ENCODE measurements around the gene RTN4RL1.

Gene RTN4RL1

DNA sequence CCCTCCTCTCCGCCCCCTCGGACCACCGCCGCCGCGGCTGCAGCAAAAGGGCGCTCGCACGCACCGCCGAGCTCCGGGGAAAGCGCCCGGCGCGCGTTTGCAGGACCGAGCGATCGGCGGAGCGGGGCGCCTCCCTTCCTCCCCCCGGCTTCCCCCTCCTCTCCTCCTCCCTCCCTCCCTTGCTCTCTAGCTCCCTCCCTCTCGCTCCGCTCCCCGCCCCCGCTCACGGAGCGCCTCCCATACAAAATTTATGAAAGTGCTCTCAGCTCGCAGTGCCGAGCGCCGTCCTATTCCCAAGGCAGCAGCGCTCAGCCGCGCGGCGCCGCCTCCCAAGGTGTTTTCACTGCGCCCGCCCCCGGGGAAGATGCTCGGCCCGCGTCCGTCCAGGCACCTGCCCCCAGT lies at the start of gene RTN4RL1:
Gene RTN4RL1, minus strand, starts transcription at position 115 of the 402 bp plus-strand sequence. CDS start 469 bp downstream, outside the sequence.
- H3K4me3 ChIP-seq = peak within 1 kb of the TSS; percentile 39 to 71 (median 50)
- peak within 1 kb of the TSS in 12 of 21 experiments; percentile 16 to 69 (median 51) for H3K27ac ChIP-seq

DNA sequence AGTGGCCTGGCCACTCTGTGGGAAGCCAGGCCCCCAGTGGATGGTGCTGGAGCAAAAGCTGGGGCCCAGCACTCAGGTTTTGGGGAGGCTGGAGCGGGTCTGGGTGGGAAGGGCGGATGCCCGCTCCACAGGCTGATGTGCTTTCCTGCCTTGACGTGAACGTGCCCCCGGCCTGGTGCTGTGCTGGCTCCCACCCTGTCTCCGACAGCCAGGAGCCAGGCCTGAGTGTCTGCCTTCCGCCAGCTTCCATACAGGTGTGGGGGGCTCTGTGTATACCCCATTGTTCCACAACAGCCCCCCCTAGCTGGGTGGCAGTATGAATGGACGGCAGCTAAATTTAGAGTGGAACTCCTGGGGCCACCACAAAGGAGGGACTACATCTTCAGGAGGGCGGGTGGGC lies 49.8 kb upstream of the RTN4RL1 start:
- no peak overlapping the region for H3K4me3 ChIP-seq
- H3K27ac ChIP-seq = peak overlapping the region in 13 of 21 experiments; percentile 7 to 80 (median 67)

DNA sequence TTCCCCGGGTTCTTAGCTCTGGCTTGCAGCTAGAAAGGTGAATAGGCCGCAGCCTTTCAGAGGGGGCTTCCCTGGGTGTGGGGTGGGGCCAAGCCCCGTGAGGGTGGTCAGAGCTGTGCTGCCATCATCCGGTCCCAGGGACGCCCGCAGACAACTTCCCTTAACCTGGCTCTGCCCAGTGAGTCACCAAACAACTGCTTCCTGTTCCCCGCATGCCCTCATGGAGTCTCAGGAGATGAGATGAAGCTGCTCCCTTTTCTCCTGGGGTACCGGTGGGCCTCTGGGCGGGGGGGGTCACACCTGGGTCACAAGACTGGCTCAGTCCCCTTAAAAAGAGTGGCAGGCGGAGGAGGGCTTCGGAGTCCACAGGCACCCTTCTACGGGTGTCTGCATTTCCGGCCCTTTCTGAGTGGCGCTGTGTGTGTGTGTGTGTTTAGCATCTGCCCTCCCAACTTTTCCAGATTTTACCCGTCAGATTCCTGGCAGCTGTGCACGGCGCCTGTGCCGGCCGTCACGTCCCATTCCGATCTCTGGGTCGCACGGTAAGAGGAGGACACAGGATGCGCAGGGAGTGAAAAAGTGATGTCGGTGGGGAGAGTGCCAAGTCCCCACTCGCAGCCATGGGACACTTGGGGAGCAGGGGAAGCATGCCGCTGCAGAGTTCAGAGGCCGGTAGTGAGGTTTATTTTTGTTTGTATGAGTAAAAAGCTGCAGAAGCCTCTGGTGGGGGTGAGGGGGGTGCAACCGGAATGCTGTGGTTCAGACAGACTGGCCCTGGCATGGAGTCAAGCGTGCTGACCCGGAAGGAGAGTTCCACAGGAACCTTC lies 46.5 kb upstream of the RTN4RL1 start:
- no peak overlapping the region for H3K4me3 ChIP-seq
- H3K27ac ChIP-seq = peak overlapping the region in 15 of 21 experiments; percentile 12 to 74 (median 54)

- H3K4me3 ChIP-seq = no peak overlapping the region
- peak overlapping the region in 15 of 21 experiments; percentile 12 to 74 (median 54) for H3K27ac ChIP-seq
These were observed 45.9 kb upstream of the RTN4RL1 start for GRCh38 chr17:2071024-2071385.

GRCh38 chr17:2070241-2071023 lies 45.3 kb upstream of the RTN4RL1 start:
- Histone ChIP-seq H3K4me3 (no peak overlapping the region), H3K27ac (peak overlapping the region in 15 of 21 experiments; percentile 9 to 74 (median 54))

DNA sequence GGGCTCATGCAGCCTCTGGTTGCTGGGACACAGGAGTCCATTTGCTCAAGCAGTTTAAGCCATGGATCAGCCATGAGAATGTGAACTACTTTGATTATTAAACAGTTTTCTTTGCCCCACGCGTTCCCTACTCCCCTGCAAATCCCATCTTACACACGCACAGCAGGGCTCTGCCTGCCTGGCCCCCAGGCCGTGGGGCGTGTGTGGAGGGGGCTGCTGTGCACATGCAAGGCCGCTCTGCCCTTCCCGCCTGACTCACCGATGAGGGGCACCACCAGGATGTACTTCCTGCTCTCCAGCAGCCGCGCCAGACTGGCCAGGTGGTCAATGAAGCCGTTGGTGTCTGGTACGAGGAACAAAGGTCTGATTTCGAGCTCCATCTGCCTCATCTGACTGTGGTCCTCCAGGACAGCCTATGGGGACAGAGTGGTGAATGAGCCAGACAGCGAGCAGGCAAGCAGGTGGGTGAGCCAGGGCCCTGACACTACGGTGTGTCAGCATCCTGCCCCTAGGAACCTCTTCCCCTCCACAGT lies 43.5 kb upstream of the RTN4RL1 start:
- Histone ChIP-seq H3K27ac (peak overlapping the region in 20 of 21 experiments; percentile 1 to 91 (median 62)), H3K4me3 (no peak overlapping the region)

- peak overlapping the region in 20 of 21 experiments; percentile 32 to 91 (median 64) for H3K27ac ChIP-seq
- no peak overlapping the region for H3K4me3 ChIP-seq
These were observed 42.9 kb upstream of the RTN4RL1 start for GRCh38 chr17:2068031-2068518.

DNA sequence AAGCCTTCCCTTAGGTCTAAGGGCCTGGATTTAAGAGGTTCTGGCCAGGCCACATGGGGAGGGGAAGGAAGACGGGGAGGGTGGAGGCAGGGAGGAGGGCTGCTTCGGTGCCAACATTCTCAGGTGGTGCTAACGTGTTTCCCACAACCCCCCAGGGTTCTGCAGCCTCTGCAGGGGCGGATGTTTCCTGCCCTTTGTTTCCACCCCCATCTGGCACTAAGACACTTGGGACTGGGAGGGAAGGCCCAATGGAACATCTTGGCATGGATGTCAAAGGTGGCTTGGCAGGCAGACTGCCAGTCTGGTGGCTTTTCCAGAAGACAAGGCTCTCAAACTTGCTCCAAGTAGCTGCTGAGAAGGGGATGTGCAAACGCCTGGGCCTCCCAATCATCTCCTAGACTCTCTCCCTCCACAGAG lies 42.5 kb upstream of the RTN4RL1 start:
- Histone ChIP-seq H3K4me3 (no peak overlapping the region), H3K27ac (peak overlapping the region in 20 of 21 experiments; percentile 32 to 91 (median 64))

DNA sequence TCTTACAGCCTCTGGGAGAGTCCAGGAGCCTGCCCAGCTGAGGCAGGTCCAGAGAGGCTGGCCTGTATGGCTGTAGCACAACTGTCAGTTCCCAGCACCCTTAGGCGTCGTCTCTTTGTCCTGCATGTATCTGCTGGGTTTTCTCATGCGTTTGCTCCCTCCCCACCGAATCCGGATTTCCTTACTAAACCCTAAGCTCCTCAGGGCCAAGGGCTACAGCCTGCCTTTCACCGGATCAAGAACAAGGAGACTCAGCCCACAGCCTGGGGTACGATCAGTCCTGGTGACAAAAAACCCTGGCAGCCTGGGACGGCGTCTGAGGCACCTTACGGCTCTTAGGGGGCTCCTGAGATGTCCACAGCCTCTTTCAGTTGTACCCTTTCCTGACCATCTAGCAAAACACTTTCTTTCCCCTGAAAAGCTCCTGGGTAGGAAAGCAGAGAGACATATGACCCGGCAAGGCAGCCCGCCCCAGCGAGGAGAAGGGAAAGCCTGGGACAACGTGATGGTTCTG lies 42.0 kb upstream of the RTN4RL1 start:
- peak overlapping the region in 20 of 21 experiments; percentile 32 to 91 (median 64) for H3K27ac ChIP-seq
- no peak overlapping the region for H3K4me3 ChIP-seq

DNA sequence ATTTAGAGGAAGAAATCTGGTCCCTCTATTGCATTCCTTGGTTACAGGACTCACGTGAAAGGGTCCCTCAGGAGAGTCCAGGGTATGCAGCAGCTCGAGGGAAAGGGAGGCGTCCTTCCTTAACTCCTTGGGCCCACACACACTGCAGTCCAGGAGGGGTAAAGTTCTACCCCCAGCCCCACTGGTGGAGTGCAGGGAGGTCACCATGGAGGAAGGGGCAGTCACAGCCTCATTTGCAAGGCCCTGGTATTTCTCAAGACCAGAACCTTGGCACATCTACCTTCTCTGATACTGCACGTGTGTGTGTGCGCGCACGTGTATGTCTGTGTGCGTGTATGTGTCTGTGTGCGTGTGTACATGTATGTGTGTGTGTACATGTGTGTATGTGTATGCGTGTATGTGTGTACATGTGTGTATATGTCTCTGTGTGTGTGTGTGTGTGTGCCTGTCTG lies 40.8 kb upstream of the RTN4RL1 start:
- Histone ChIP-seq H3K27ac (peak overlapping the region in 17 of 21 experiments; percentile 8 to 91 (median 63)), H3K4me3 (no peak overlapping the region)

- no peak overlapping the region for H3K4me3 ChIP-seq
- H3K27ac ChIP-seq = peak overlapping the region in 15 of 21 experiments; percentile 5 to 91 (median 48)
These were observed 40.0 kb upstream of the RTN4RL1 start for GRCh38 chr17:2064980-2065785.

DNA sequence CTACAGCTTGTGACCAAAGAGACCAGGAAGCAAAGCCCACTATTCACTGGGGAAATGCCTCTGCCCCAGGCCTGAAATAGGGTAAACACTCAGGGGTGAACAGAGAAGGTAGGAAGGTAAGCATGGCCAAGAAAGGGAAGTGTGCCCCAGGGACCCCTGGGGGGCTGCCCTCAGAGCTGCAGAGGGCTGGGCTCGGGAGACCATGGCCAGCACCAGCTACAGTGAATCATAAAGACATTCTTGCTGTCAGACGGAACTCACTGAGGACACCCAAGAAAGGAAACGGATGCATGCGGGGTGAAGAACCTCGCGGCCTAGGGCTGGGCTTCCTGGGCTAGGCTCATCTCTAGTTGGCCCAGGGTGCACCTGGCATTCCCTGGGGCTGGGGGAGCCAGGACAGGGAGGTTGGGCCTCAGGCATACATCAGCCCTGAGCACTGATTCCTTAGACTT lies 39.4 kb upstream of the RTN4RL1 start:
- peak overlapping the region in 11 of 21 experiments; percentile 11 to 91 (median 42) for H3K27ac ChIP-seq
- no peak overlapping the region for H3K4me3 ChIP-seq

GRCh38 chr17:2064147-2064489 lies 39.0 kb upstream of the RTN4RL1 start:
- H3K4me3 ChIP-seq = no peak overlapping the region
- H3K27ac ChIP-seq = peak overlapping the region in 11 of 21 experiments; percentile 11 to 91 (median 48)

DNA sequence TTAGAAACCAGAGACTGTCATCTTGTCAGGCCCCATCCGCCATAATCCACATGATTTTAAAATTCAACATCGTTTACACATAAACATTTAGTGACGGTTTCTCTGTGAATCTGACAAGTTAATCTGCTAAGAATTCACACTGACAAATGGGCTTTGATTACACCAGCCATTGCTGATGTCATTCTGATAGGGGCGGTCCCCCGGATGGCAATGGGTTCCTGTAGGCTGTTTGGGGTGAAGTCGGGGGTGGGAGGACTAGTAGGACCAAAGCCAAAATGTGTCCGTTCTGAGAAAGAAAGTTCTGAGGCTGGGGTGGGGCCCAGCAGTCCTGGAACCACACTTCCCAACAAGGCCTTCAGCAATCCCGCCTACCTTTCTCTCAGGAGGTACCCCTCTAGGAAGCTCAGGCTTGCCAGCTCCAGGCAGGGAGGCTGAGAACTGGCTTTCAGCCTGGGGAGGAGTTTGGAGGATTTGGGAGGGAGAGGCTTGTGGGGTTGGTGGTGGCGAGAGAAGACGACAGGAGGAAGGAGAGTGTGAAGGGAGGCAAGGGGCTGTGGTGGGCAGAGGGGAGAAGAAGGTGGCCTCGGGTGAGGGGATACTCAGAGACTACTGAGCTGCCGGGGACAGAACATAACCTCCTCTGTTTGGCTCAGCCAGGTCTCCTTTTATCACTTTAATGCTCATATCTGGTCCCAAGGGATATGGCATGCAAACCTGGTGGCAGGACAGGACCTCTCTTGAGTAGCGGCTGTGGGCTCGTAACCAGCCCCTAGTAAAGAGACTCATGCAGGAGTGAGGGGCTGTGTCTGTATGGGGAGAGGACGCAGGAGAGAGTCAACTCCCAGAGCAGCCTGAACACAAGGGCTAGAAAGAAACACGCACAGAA lies 38.4 kb upstream of the RTN4RL1 start:
- peak overlapping the region in 12 of 21 experiments; percentile 16 to 91 (median 48) for H3K27ac ChIP-seq

DNA sequence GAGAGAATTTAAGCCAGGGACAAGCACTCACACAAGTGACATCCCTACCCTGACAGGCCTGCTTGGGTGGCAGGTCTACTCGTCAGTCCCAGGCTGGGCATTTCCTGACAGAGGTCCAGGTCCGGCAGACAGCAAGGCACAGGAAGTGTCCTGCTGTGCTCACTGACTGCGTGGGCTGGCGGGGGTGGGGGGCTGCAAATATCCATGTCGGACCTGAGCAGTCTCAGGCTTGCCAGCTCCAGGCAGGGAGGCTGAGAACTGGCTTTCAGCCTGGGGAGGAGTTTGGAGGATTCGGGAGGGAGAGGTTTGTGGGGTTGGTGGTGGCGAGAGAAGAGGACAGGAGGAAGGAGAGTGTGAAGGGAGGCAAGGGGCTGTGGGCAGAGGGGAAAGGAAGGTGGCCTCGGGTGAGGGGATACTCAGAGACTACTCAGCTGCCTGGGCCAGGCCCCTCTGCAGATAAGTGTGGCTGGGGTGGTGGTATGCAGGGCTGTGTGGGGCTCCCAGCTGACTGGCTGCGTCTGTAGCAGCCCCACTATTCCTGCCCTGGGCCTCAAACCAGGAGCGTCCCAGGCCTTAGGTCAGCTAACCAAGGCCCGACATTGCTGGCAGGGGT lies 37.5 kb upstream of the RTN4RL1 start:
- peak overlapping the region in 13 of 21 experiments; percentile 5 to 91 (median 48) for H3K27ac ChIP-seq
- no peak overlapping the region for H3K4me3 ChIP-seq

More for the DNA sequence above, 38.4 kb upstream of the RTN4RL1 start:
- H3K4me3 ChIP-seq = no peak overlapping the region

- H3K27ac ChIP-seq = peak overlapping the region in 9 of 21 experiments; percentile 22 to 72 (median 57)
- no peak overlapping the region for H3K4me3 ChIP-seq
These were observed 36.4 kb upstream of the RTN4RL1 start for GRCh38 chr17:2061441-2061958.
